Pancreas (tissue), 10 donors: ENCODE measurements around the gene RASIP1. TPM values are rescaled to one million over a fixed set of nuclear protein-coding genes. Genes with fewer than 3 reads are reported as not detected.
"Not testable (repeated sequence)": the region's sequence is repeated elsewhere in the genome, so short reads cannot be mapped to it uniquely, and the experiment has no call there.

Source experiments
- ATAC-seq, 4 donors: fragments of 200-7000 bp; cut with Tn5 transposase; one replicate each; pipeline versions ENCODE4 v1.8.0 to v1.9.1; 2020; ENCODE audit warnings: mild to moderate bottlenecking in 4 of 4, moderate library complexity in 4 of 4
- DNase-seq, 6 donors: peaks; one replicate each; pipeline ENCODE4 v3.0.0-alpha.2; 2020
- FAIRE-seq: peaks from 2 replicates; lab custom pipeline; 2012; peaks lifted over from hg19 to GRCh38; lab: Jason Lieb, UNC
- H3K27ac ChIP-seq, 4 donors: fragments of 200-600 bp; sonication (generic); 1 replicate in 3 of 4; 2 replicates in 1 of 4; pipeline versions ENCODE4 v1.5.0 to v1.8.0; 2020
- H3K27me3 ChIP-seq, 4 donors: fragments of 200-600 bp; one replicate each; pipeline ENCODE4 v1.8.0; 2021
- H3K36me3 ChIP-seq, 3 donors: fragments of 200-600 bp; sonication (generic) in 1 of 3; one replicate each; pipeline versions ENCODE4 v1.5.0 to v1.8.0; 2020 to 2021
- H3K4me1 ChIP-seq, 3 donors: fragments of 200-600 bp; one replicate each; pipeline ENCODE4 v1.8.0; 2021
- H3K4me3 ChIP-seq, 4 donors: fragments of 200-600 bp; sonication (generic) in 2 of 4; one replicate each; pipeline versions ENCODE4 v1.5.0 to v1.8.0; 2020 to 2021
- H3K9me3 ChIP-seq, 4 donors: fragments of 200-600 bp; one replicate each; pipeline ENCODE4 v1.8.0; 2021
- WGBS, 2 donors: extraction: QIAGEN DNeasy Blood & Tissue Kit; methylation state at CpG; one replicate each; pipeline ENCODE4 v1.1.7; 2013; 5-methylcytosine and 5-hydroxymethylcytosine counted together
- intact Hi-C, 3 donors: fragments of 100-400 bp; cut with DNase I; formaldehyde crosslinking; loops; one replicate each; pipeline versions ENCODE4 v1.11.1 to v1.14.2; 2022
- polyA plus RNA-seq, 2 donors: library from polyadenylated mRNA; stranded (reverse); fragments of 200-250 nt; gene quantifications; one replicate each; pipeline ENCODE4 v1.2.3, GENCODE V29; 2013
- total RNA-seq, 6 donors: library from RNA; stranded (reverse); fragmentation: NEBNext Ultra II Directional in 4 of 6; extraction: Animal tissue kit (Norgen Biotek cat#: 25700) in 4 of 6; gene quantifications; one replicate each; pipeline versions ENCODE4 v1.2.1 to v1.2.4, GENCODE V29; 2021 to 2023
- TF ChIP-seq, protein P1 (sequence below), 4 donors: fragments of 200-600 bp; sonication (generic) in 3 of 4; IDR thresholded peaks; one replicate each; pipeline versions ENCODE4 v1.5.0 to v1.8.0; 2021; ENCODE audit warnings: antibody characterized with exemption in 4 of 4
- donor health status: healthy with polysubstance abuse.
- donor health status: DM: no; HTN: no; CAD: no; lungs with moderate emphysema.
- donor health status: DM: no; HTN: no; CAD: no.
- donor health status: control.
- donor health status: control.
- donor health status: Bipolar disorder and iron deficiency.
- donor health status: DM: yes; HTN: yes; CAD: no.
- donor health status: DM: no; HTN: no; CAD: no.
- donor health status: DM: no; HTN: no; CAD: no.
- donor health status: DM: yes; HTN: yes; CAD: no.

RASIP1 gene
- total and polyA plus RNA-seq, 8 donors, result 5.3 to 40.9 (median 7.7) TPM

DNA sequence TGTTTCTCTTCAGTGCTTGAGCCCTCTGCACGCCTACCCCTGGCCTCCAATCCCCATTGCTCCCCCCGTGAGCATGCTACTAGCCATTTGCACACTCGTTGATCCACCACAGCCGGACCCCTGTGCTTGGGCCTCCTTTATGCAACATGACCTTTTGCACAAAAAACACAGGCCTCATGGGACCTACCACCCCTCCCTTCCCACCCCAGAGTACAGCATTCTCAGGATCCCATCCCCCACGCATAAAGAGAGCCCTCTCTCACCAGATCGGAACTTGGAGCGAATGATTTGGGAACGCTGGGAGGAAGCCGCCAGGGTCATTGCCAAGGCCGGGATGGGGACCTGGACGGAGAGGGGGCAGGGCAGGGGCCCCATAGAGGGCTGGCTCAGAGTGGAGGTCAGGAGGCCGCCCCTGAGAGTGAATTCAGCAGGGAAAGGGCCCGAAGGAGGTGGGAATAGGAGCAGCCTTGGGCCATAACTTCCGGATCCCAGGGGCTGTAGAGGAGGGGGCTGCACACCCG lies 21.6 kb downstream of the RASIP1 start:
- FAIRE-seq (no peak), ATAC-seq (no peak), DNase-seq (no peak)
- intact Hi-C loops, result no loop called here
- Histone ChIP-seq H3K27me3 (no peaks in the 10 kb centered on the region), H3K4me1 (no peaks in the 10 kb centered on the region), H3K27ac (no peak overlapping the region), H3K4me3 (peak overlapping the region in 1 of 4 donors; percentile 52), H3K36me3 (no peaks in the 10 kb centered on the region), H3K9me3 (no peaks in the 10 kb centered on the region)
- 46 to 47% methylated on average over 15 of the region's 15 CpGs for WGBS, 2 donors
- TF ChIP-seq, protein P1, sequence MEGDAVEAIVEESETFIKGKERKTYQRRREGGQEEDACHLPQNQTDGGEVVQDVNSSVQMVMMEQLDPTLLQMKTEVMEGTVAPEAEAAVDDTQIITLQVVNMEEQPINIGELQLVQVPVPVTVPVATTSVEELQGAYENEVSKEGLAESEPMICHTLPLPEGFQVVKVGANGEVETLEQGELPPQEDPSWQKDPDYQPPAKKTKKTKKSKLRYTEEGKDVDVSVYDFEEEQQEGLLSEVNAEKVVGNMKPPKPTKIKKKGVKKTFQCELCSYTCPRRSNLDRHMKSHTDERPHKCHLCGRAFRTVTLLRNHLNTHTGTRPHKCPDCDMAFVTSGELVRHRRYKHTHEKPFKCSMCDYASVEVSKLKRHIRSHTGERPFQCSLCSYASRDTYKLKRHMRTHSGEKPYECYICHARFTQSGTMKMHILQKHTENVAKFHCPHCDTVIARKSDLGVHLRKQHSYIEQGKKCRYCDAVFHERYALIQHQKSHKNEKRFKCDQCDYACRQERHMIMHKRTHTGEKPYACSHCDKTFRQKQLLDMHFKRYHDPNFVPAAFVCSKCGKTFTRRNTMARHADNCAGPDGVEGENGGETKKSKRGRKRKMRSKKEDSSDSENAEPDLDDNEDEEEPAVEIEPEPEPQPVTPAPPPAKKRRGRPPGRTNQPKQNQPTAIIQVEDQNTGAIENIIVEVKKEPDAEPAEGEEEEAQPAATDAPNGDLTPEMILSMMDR (IDR thresholded peaks at IDR 0.05), result no peak

DNA sequence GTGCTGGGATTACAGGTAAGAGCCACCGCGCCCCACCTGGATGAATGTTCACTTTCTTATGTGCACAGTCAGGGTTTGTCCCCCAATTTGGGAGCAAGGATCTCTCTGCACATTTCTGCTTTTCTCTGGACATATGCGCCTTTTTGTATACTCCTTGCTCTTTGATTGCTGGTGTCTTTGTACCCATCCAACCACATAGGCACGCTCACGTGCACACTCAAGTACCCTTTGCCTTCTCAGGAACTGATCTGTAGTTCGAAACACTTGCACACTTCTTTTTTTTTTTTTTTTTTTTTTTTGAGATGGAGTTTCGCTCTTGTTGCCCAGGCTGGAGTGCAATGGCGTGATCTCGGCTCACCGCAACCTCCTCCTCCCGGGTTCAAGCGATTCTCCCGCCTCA lies 22.3 kb downstream of the RASIP1 start:
- H3K4me1 ChIP-seq, ATAC-seq, H3K27me3 ChIP-seq, H3K9me3 ChIP-seq, DNase-seq, H3K4me3 ChIP-seq, H3K36me3 ChIP-seq, intact Hi-C loops, FAIRE-seq, H3K27ac ChIP-seq: not testable (repeated sequence)
- WGBS, 2 donors, result 91 to 93% methylated on average over 12 to 13 of the region's 13 CpGs

DNA sequence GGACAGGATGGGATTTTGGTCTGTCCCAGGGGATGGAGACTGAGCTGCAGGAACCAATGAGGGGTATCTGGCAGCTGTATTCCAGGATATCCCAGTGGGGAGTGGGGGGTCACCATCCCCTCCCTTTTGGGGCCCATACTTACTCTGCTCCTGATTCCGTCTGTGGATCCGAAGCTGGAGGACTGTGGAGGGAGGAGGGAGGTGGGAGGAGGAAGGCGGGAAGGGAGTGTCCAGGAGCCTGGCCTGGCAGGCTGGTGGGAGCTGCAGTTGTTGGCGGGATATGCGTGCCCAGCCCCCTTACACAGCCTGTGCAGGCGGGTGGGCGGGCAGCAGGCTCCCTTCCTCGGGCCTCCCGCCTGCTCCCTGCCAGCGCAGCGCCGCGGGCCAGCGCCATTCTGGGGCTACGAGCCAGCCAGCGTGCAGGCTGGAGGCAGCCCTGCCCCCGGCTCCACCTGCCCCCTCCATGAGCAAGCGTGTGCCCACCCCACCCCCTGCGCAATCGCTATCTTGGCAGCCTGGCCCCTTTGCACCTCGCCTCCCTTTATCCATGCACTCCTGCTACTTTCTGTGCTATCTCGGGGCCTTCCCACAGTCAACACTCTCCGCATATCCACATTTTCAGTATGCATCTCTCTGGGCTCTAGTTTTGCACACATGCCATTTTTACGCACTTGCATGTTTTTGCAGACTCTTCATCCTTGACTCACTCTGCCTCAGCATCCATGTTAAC lies 23.7 kb downstream of the RASIP1 start:
- no peaks in the 10 kb centered on the region for H3K4me1 ChIP-seq
- 28 to 46% methylated on average over 9 to 24 of the region's 24 CpGs for WGBS, 2 donors
- H3K27me3 ChIP-seq, result no peaks in the 10 kb centered on the region
- peak overlapping the region in 1 of 4 donors; percentile 28 for H3K4me3 ChIP-seq
- H3K9me3 ChIP-seq, result no peaks in the 10 kb centered on the region
- FAIRE-seq, result no peak
- DNase-seq, result peak in 2 of 6 donors; percentile 38 to 52
- H3K36me3 ChIP-seq, result no peaks in the 10 kb centered on the region
- peak overlapping the region in 2 of 4 donors; percentile 8 to 28 for H3K27ac ChIP-seq
- TF ChIP-seq, protein P1 (IDR thresholded peaks at IDR 0.05), result no peak
- no peak for ATAC-seq
- intact Hi-C loops, result no loop called here

DNA sequence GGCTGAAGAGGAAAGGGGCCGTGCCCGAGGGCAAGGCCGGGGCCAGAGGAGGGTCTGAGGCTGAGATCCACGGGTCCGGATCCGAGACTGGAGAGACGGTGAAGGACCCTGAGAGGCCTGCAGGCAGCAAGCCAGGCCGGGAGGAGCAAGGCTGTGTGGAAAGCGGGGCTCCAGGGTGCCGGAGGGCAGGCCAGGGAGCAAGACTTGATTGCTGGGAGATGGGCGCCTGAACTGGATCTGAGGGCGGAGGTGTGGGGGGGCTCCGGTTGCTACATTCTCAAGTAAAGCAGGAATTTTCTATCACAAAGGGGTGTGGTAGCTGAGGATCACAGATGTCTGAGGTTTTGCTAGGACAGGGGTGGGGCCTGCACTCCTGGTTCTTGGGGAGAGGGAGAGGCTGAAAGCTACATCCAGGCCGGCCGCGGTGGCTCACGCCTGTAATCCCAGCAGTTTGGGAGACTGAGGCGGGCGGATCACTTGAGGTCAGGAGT lies 24.7 kb downstream of the RASIP1 start:
- TF ChIP-seq, protein P1 (IDR thresholded peaks at IDR 0.05), result no peak
- FAIRE-seq (no peak), ATAC-seq (no peak), DNase-seq (peak in 3 of 6 donors; percentile 32 to 78 (median 59))
- no peaks in the 10 kb centered on the region for H3K36me3 ChIP-seq
- H3K9me3 ChIP-seq, result no peaks in the 10 kb centered on the region
- WGBS, 2 donors, result 80 to 83% methylated on average over 19 of the region's 19 CpGs
- H3K4me3 ChIP-seq, result no peak overlapping the region
- no peaks in the 10 kb centered on the region for H3K27me3 ChIP-seq
- intact Hi-C loops, result no loop called here
- H3K27ac ChIP-seq, result no peak overlapping the region
- H3K4me1 ChIP-seq, result no peaks in the 10 kb centered on the region

DNA sequence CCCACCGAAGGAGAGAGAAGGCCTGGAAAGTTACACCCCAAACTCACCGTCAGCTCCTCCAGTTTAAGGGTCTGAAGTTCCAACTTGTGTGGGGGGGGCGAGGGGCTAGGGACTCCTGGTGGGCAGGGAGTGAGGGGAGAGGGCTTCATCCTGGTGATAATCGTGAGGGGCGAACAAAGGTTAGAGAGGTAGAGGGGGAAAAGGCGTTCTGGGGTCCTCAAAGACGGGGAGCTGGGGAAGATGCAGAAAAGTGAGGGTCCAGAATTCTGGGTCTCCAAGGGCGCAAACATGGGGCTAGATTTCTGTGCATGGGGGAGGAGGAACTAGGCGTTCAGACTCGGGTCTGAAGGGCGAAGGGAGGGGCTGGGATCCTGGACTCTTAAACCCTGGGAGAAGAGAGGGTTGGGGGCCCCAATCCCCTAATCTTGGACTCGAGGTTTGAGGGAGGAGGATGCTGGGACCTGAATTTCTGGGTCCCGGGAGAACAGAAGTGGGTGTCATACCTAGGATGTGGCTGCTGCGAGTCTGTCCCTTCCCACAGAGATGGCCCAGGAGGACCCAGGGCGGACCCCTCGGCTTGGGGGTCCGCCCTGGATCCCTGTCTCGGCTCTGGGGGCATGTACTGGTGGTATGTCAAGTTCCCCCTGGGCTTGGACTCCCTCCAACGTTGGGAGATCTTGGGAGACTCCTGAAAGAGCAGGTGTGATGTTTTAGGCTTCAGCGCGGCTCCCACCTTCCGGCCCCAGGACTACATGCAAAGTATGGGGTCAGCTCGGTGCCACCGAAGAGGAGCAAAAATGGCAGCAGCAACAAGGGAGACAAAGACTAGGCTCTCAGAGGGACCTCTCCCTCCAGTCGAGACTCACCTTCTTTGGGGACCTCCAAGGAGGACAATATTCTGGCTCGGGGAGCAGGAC lies 25.4 kb downstream of the RASIP1 start:
- no peaks in the 10 kb centered on the region for H3K4me1 ChIP-seq
- TF ChIP-seq, protein P1 (IDR thresholded peaks at IDR 0.05), result no peak
- no peaks in the 10 kb centered on the region for H3K9me3 ChIP-seq
- H3K36me3 ChIP-seq, result no peaks in the 10 kb centered on the region
- ATAC-seq, result no peak
- DNase-seq, result peak in 3 of 6 donors; percentile 44 to 63 (median 57)
- WGBS, 2 donors, result 55 to 57% methylated on average over 26 of the region's 26 CpGs
- peak overlapping the region; percentile 43 to 77 (median 55) for H3K27ac ChIP-seq
- intact Hi-C loops, result no loop called here
- no peak for FAIRE-seq
- peak overlapping the region in 3 of 4 donors; percentile 18 to 63 (median 34) for H3K4me3 ChIP-seq
- H3K27me3 ChIP-seq, result no peaks in the 10 kb centered on the region
